Measurements from ENCODE around the gene CLCN1. TPM values are rescaled to one million over a fixed set of nuclear protein-coding genes. Genes with fewer than 3 reads are reported as not detected.

CLCN1 gene
- total and polyA plus RNA-seq, 2 of the 4 experiments (the other 2 are of a cell fraction): not detected

DNA sequence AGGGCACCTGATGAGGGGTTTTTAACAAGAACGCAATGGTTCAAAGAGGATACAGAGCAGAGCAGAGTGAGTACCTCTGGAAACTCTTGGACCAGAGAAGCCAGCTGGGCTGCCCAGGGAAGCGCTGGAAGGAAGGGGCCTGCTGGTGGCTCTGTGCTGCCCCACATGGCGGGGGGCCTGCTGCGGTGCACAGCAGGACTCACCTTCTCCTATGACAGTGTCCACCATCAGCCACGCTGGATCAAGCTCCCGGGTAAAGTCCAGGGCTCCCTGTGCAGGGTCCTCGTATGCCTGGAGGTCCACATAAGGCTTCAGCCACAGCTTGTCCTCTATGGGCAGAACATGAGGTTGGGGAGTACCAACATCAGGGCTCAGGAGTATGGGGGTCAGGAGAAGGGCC, 80.3 kb downstream of the CLCN1 start:
- Histone ChIP-seq H2AK9ac (replicated peaks; ENCODE audit: low read depth, low read length, poor library complexity) (peak overlapping the region; percentile 26), H3K4me1 (ENCODE audit: control insufficient read depth, insufficient read depth, low read length) (peaks cover 23% of the 10 kb centered on the region), H2AK5ac (ENCODE audit: low read depth, low read length) (no peak overlapping the region), H3K36me3 (ENCODE audit: control insufficient read depth, insufficient read depth, low read length) (peaks cover 17% of the 10 kb centered on the region), H3K4ac (ENCODE audit: low read depth, low read length) (peak overlapping the region; percentile 70), H2BK120ac (ENCODE audit: low read depth, low read length) (peak overlapping the region; percentile 49; the same call in 1 of the 2 replicates), H3K79me1 (ENCODE audit: low read depth in 1 of 2, low read length in 2 of 2) (peaks cover 0 to 17% of the 10 kb centered on the region in 2 experiments; a peak in 2 of 4 replicates), H3K4me2 (ENCODE audit: low read depth, low read length) (no peak overlapping the region), H3K14ac (replicated peaks; ENCODE audit: low read depth, low read length) (no peak overlapping the region), H3K23ac (ENCODE audit: low read depth, low read length) (no peak overlapping the region), H3K18ac (ENCODE audit: low read depth, low read length) (no peak overlapping the region), H2AFZ (replicated peaks; ENCODE audit: low read length, poor library complexity) (peak overlapping the region; percentile 64), H2BK15ac (ENCODE audit: low read depth, low read length) (no peak overlapping the region), H4K8ac (ENCODE audit: low read depth in 2 of 2, low read length in 2 of 2) (0 out of 4 replicates have a peak overlapping the region, but pooled peaks of 1 of the 2 experiments have one; percentile 17), H3K4me3 (ENCODE audit: insufficient read depth, low read depth, low read length) (no peak overlapping the region), H2BK5ac (ENCODE audit: low read depth, low read length, poor library complexity, severe bottlenecking) (no peak overlapping the region), H3K9me1 (ENCODE audit: insufficient read depth, low read length) (peaks cover 20% of the 10 kb centered on the region), H3K9ac (ENCODE audit: low read depth, low read length) (no peak overlapping the region), H3K27me3 (ENCODE audit: control insufficient read depth, insufficient read depth, low read length) (peaks cover 7% of the 10 kb centered on the region; the same call in 1 of the 2 replicates), H3K9me3 (ENCODE audit: control insufficient read depth, insufficient read depth, low read length) (no peaks in the 10 kb centered on the region), H3K27ac (ENCODE audit: insufficient read depth, low read length) (no peak overlapping the region), H4K91ac (ENCODE audit: insufficient read depth, low read depth, low read length) (no peak overlapping the region; the same call in 1 of the 2 replicates), H2BK20ac (ENCODE audit: low read depth, low read length) (no peak overlapping the region), H4K5ac (ENCODE audit: low read depth, low read length) (no peak overlapping the region), H4K20me1 (ENCODE audit: insufficient read depth, low read length) (peaks cover 30% of the 10 kb centered on the region), H3K56ac (ENCODE audit: extremely low read depth, insufficient read depth, low read length) (no peak overlapping the region)
- BruUV-seq (replicated peaks): no TSS peak
- CTCF ChIA-PET: interaction anchor here (1.1 kb wide), 1 partner anchor 156 kb away, joined by 3 read pairs; no protein-coding TSS in a partner anchor
- TF ChIP-seq BHLHE40 (IDR thresholded peaks at IDR 0.05; ENCODE audit: low read depth, low read length): no peak
- TF ChIP-seq FOS (IDR thresholded peaks at IDR 0.05; ENCODE audit: low read depth, low read length): no peak
- TF ChIP-seq CHD1 (IDR thresholded peaks at IDR 0.05; ENCODE audit: low read depth, low read length): no peak
- TF ChIP-seq SMC3 (IDR thresholded peaks at IDR 0.05; ENCODE audit: low read depth, low read length): no peak
- TF ChIP-seq, protein P1, sequence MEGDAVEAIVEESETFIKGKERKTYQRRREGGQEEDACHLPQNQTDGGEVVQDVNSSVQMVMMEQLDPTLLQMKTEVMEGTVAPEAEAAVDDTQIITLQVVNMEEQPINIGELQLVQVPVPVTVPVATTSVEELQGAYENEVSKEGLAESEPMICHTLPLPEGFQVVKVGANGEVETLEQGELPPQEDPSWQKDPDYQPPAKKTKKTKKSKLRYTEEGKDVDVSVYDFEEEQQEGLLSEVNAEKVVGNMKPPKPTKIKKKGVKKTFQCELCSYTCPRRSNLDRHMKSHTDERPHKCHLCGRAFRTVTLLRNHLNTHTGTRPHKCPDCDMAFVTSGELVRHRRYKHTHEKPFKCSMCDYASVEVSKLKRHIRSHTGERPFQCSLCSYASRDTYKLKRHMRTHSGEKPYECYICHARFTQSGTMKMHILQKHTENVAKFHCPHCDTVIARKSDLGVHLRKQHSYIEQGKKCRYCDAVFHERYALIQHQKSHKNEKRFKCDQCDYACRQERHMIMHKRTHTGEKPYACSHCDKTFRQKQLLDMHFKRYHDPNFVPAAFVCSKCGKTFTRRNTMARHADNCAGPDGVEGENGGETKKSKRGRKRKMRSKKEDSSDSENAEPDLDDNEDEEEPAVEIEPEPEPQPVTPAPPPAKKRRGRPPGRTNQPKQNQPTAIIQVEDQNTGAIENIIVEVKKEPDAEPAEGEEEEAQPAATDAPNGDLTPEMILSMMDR (conservative IDR thresholded peaks at IDR 0.05; ENCODE audit: low read depth, low read length): no peak
- TF ChIP-seq RCOR1 (IDR thresholded peaks at IDR 0.05; ENCODE audit: insufficient replicate concordance, low read length): no peak
- TF ChIP-seq POLR2A (IDR thresholded peaks at IDR 0.05; ENCODE audit: low read depth, low read length): no peak
- TF ChIP-seq RAD21 (IDR thresholded peaks at IDR 0.05; ENCODE audit: low read length): no peak
- no peak for TF ChIP-seq RFX5 (IDR thresholded peaks at IDR 0.05; ENCODE audit: low read depth, low read length)
- no peak for TF ChIP-seq MAZ (IDR thresholded peaks at IDR 0.05; ENCODE audit: borderline replicate concordance, low read depth, low read length)
- no peak for TF ChIP-seq MAFK (IDR thresholded peaks at IDR 0.05; ENCODE audit: low read depth, low read length)
- TF ChIP-seq CEBPB (IDR thresholded peaks at IDR 0.05; ENCODE audit: low read depth, low read length): no peak
- no peak for TF ChIP-seq NFE2L2 (IDR thresholded peaks at IDR 0.05; ENCODE audit: low read depth, low read length)
- TF ChIP-seq, protein P2, sequence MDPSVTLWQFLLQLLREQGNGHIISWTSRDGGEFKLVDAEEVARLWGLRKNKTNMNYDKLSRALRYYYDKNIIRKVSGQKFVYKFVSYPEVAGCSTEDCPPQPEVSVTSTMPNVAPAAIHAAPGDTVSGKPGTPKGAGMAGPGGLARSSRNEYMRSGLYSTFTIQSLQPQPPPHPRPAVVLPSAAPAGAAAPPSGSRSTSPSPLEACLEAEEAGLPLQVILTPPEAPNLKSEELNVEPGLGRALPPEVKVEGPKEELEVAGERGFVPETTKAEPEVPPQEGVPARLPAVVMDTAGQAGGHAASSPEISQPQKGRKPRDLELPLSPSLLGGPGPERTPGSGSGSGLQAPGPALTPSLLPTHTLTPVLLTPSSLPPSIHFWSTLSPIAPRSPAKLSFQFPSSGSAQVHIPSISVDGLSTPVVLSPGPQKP (IDR thresholded peaks at IDR 0.05; ENCODE audit: borderline replicate concordance, low read depth, low read length): no peak
- intact Hi-C loops (cut with micrococcal nuclease): no loop called here
- dilution Hi-C loops (cut with HindIII; ENCODE audit: low sequenced_read_pairs, unreplicated experiment): no loop called here
- no peak for ATAC-seq (ENCODE audit: low read depth)
- POLR2A ChIA-PET (ENCODE audit: unreplicated experiment): interaction anchor here (0.7 kb wide), 1 partner anchor 9 kb away, joined by 3 read pairs; no protein-coding TSS in a partner anchor
- WGBS, 2 experiments (ENCODE audit: extremely low coverage in 2 of 2, insufficient read length in 1 of 2): 0% methylated on average over 1 of the region's 7 CpGs; no CpG with 5 or more reads in 1 of the 2 experiments
- DNase-seq: no peak
- in situ Hi-C loops (cut with MboI; ENCODE audit: low sequenced_read_pairs): no loop called here

Measured in IMR-90 (cell line).